Measurements from ENCODE around the gene SUN3. TPM values are rescaled to one million over a fixed set of nuclear protein-coding genes. Genes with fewer than 3 reads are reported as not detected.

SUN3 gene
- total and polyA plus RNA-seq, 11 donors: not detected

DNA sequence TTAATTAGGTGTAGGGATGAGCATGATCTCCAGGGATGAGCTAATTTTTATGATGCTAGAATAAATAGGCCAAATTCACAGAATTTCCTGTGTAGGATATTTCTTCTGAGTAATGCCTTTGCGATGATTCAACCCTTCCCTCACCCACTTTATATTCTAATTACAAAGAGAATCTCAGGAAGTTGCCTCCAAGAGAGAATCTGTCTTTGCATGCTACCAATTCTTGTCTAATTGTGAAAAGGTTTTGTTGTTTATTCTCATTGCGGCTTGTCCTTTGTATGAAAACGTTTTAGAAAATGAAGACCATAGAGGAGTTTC lies 12.7 kb upstream of the SUN3 start:
- Histone ChIP-seq H3K4me1 (no peaks in the 10 kb centered on the region), H3K36me3 (no peaks in the 10 kb centered on the region), H3K27ac (no peak overlapping the region), H3K27me3 (peaks cover 0 to 8% (median 0%) of the 10 kb centered on the region in 9 donors), H3K4me3 (no peak overlapping the region), H3K9me3 (no peaks in the 10 kb centered on the region)
- WGBS, 4 donors: 65 to 71% (median 68%) methylated on average over 3 of the region's 3 CpGs
- ATAC-seq: no peak
- intact Hi-C loops (cut with DNase I): no loop called here
- TF ChIP-seq, protein P1, sequence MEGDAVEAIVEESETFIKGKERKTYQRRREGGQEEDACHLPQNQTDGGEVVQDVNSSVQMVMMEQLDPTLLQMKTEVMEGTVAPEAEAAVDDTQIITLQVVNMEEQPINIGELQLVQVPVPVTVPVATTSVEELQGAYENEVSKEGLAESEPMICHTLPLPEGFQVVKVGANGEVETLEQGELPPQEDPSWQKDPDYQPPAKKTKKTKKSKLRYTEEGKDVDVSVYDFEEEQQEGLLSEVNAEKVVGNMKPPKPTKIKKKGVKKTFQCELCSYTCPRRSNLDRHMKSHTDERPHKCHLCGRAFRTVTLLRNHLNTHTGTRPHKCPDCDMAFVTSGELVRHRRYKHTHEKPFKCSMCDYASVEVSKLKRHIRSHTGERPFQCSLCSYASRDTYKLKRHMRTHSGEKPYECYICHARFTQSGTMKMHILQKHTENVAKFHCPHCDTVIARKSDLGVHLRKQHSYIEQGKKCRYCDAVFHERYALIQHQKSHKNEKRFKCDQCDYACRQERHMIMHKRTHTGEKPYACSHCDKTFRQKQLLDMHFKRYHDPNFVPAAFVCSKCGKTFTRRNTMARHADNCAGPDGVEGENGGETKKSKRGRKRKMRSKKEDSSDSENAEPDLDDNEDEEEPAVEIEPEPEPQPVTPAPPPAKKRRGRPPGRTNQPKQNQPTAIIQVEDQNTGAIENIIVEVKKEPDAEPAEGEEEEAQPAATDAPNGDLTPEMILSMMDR (IDR thresholded peaks at IDR 0.05): no peak
- no peak for TF ChIP-seq POLR2A (IDR thresholded peaks at IDR 0.05)
- no peak for DNase-seq

DNA sequence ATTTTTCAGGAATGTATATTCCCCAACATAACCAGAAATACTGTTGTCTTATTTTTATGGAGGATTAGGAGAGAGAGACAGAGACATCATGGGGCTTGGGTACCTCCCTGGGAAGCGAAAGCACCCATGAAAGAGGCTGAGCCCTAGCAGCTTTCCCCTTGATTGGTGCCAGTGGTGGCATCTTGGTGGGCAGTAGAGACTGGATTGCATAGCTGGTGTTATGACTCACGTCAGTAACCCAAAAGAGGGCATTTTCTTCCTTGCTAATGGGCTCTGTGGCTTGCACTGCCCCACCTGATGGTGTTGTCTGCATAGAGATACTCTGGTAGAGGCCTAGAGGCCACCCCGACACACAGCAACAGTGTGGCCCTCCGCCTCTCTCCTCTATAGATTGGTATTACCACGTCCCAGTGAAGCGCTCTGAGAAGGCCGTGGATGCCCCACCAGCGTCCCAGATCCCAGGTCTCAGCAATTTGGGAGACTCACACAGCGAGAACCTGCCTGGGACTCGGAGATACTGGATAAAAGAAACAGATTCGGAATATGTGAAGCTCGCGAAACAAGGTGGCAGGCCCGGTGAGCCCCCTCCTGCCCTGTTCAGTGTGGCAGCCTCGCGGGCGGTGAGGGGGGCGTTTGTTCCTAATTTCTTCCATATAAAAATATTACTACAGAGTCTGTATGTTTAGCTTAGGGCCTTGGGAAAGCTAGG lies 12.2 kb upstream of the SUN3 start:
- 89 to 96% (median 95%) methylated on average over 18 of the region's 18 CpGs for WGBS, 4 donors
- ATAC-seq (no peak), DNase-seq (no peak)
- Histone ChIP-seq H3K9me3 (no peaks in the 10 kb centered on the region), H3K4me1 (peaks cover 0 to 4% (median 2%) of the 10 kb centered on the region in 12 donors), H3K27ac (no peak overlapping the region), H3K4me3 (no peak overlapping the region), H3K27me3 (peaks cover 0 to 14% (median 0%) of the 10 kb centered on the region in 9 donors), H3K36me3 (no peaks in the 10 kb centered on the region)
- intact Hi-C loops (cut with DNase I): no loop called here
- TF ChIP-seq POLR2A (IDR thresholded peaks at IDR 0.05): no peak
- TF ChIP-seq, protein P1 (IDR thresholded peaks at IDR 0.05): no peak

DNA sequence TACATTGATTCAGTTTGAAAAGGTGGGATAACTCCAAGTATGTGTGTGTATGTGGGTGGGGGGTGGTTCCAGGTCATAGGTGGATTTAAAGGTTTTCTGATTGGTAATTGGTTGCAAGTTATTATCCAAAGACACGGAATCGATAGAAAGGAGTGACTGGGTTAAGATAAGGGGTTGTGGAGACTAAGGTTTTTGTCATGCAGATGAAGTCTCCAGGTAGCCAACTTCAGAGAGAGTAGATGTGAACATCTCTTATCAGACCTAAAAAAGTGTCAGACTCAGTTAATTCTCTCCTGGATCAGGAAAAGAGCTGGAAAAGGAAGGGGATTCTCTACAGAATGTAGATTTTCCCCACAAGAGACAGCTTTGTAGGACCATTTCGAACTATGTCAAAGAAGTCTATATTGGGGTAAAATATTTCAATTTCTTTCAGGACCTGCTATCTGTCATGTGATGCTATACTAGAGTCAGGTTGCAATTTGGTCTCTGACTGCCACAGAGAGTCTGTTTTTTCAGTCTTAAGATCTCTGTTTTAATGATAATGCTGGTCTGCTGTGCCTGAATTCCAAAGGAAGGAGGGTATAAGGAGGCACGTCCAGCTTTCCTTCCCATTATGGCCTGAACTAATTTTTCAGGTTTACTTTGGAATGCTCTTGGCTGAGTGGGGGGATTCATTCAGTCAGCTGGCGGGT lies 10.1 kb upstream of the SUN3 start:
- Histone ChIP-seq H3K9me3 (no peaks in the 10 kb centered on the region), H3K27me3 (peaks cover 0 to 27% (median 6%) of the 10 kb centered on the region in 9 donors), H3K27ac (no peak overlapping the region), H3K4me3 (no peak overlapping the region), H3K4me1 (peaks cover 0 to 15% (median 10%) of the 10 kb centered on the region in 12 donors), H3K36me3 (no peaks in the 10 kb centered on the region)
- intact Hi-C loops (cut with DNase I): loop anchor here in 8 of 10 donors (5.0 kb wide), 4 partner anchors 48 to 73 kb away; partner anchors contain the start of gene UPP1 (in 5 of the 8)
- DNase-seq: no peak
- TF ChIP-seq, protein P1 (IDR thresholded peaks at IDR 0.05): no peak
- TF ChIP-seq POLR2A (IDR thresholded peaks at IDR 0.05): no peak
- ATAC-seq: no peak
- WGBS, 4 donors: 49 to 63% (median 60%) methylated on average over 5 of the region's 5 CpGs

DNA sequence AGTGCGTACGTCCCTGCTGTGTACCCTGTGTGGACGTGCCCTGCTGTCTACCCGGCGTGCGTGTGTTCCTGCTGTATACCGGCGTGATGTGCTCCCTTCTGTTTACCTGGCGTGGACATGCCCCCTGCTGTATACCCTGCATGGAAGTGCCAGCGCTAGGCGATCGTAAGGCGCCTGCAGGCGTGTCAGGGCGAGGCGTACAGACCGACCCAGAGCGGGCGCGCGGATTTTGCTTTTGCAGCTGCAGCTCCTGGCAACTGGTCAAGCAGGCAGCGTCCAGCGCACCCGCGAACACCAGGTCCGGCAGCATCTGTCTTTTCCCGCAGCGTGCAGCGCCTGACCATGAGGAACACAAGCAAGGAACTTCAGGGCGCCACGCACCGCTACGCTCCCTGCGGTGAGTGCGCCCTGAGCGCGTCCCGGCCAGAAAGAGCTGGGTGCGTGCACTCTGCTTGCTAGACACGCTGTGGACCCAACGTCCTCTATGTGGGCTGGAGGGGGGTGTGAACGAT lies 7.1 kb upstream of the SUN3 start:
- TF ChIP-seq POLR2A (IDR thresholded peaks at IDR 0.05): no peak
- TF ChIP-seq, protein P1 (IDR thresholded peaks at IDR 0.05): no peak
- peak in 4 of 5 donors; percentile 25 to 71 (median 54) for DNase-seq
- Histone ChIP-seq H3K27ac (no peak overlapping the region), H3K9me3 (no peaks in the 10 kb centered on the region), H3K27me3 (peaks cover 0 to 34% (median 6%) of the 10 kb centered on the region in 9 donors), H3K4me3 (peak overlapping the region; percentile 47 to 70 (median 61)), H3K36me3 (no peaks in the 10 kb centered on the region), H3K4me1 (peaks cover 0 to 15% (median 10%) of the 10 kb centered on the region in 12 donors)
- WGBS, 4 donors: 1 to 3% (median 2%) methylated on average over 36 to 42 of the region's 42 CpGs
- ATAC-seq: peak in 3 of 4 donors; percentile 29 to 58 (median 30)
- intact Hi-C loops (cut with DNase I): loop anchor here in 8 of 10 donors (2.0 to 5.0 kb wide), 6 partner anchors 49 to 76 kb away; partner anchors contain the start of gene UPP1 (in 5 of the 8)

All from heart left ventricle (tissue), 16 donors.